T-cell (primary cell): ENCODE data around the gene GRM1. TPM values are rescaled to one million over a fixed set of nuclear protein-coding genes. Genes with fewer than 3 reads are reported as not detected.

ENCODE experiments used
- ATAC-seq, 4 experiments: fragments of 200-7000 bp in 3 of 4; fragments of 150-1000 bp in 1 of 4; cut with Tn5 transposase; replicated peaks in 1 of 4; 1 replicate in 3 of 4; 2 replicates in 1 of 4; pipeline ENCODE4 v1.10.0; 2021; ENCODE audit warnings: moderate library complexity in 3 of 4, mild to moderate bottlenecking in 2 of 4, moderate number of reproducible peaks in 1 of 4
- CTCF ChIA-PET, 2 donors: fragments of 300-600 bp; sonication (Branson Sonifier 250); formaldehyde crosslinking; loops; one replicate each; lab custom pipeline; 2022; ENCODE audit warnings: antibody characterized with exemption in 2 of 2; lab: Charles Lee
- POLR2A ChIA-PET, 2 donors: fragments of 300-600 bp; sonication (Branson Sonifier 250); formaldehyde crosslinking; loops; one replicate each; lab custom pipeline; 2022; ENCODE audit warnings: antibody characterized with exemption in 2 of 2; lab: Charles Lee
- DNase-seq, 35 experiments: peaks; one replicate each; pipeline versions ENCODE4 v3.0.0 to v3.0.0-alpha.2; 2013 to 2023
- H3K27ac ChIP-seq: one replicate; pipeline ENCODE4 v1.5.1; 2013; ENCODE audit warnings: low read length
- H3K27me3 ChIP-seq, 2 experiments: replicated peaks in 1 of 2; 1 replicate in 1 of 2; 2 replicates in 1 of 2; pipeline versions ENCODE4 v1.6.1 to v1.7.0; 2013; ENCODE audit warnings: low read length in 1 of 2, mixed read lengths in 1 of 2; ENCODE audit not compliant: control insufficient read depth in 2 of 2, insufficient read depth in 2 of 2; ENCODE audit errors: extremely low read depth in 1 of 2
- H3K36me3 ChIP-seq, 2 donors: 1 replicate in 1 of 2; 2 replicates in 1 of 2; pipeline versions ENCODE4 v1.6.1 to v1.7.0; 2013; ENCODE audit warnings: low read length in 1 of 2; ENCODE audit not compliant: control insufficient read depth in 2 of 2, insufficient read depth in 1 of 2; ENCODE audit errors: extremely low read depth in 1 of 2
- H3K4me1 ChIP-seq, 2 experiments: 1 replicate in 1 of 2; 2 replicates in 1 of 2; pipeline versions ENCODE4 v1.6.1 to v1.7.0; 2013; ENCODE audit warnings: low read length in 2 of 2, mixed read lengths in 1 of 2; ENCODE audit not compliant: insufficient read depth in 2 of 2, control insufficient read depth in 1 of 2; ENCODE audit errors: extremely low read depth in 1 of 2
- H3K4me3 ChIP-seq, 2 donors: 1 replicate in 1 of 2; 2 replicates in 1 of 2; pipeline versions ENCODE4 v1.5.1 to v1.7.0; 2013; ENCODE audit warnings: mild to moderate bottlenecking in 2 of 2, low read length in 1 of 2, moderate library complexity in 1 of 2; ENCODE audit not compliant: control insufficient read depth in 1 of 2; ENCODE audit errors: extremely low read depth in 1 of 2
- H3K9me3 ChIP-seq: 2 replicates; pipeline ENCODE4 v1.7.0; 2013
- H3K27ac Mint-ChIP-seq, 2 donors: one replicate each; pipeline ENCODE4 v1.8.0; 2020 to 2021; ENCODE audit warnings: mild to moderate bottlenecking in 2 of 2, mixed read lengths in 2 of 2
- H3K27me3 Mint-ChIP-seq, 2 donors: one replicate each; pipeline ENCODE4 v1.8.0; 2021 to 2022; ENCODE audit warnings: mixed read lengths in 2 of 2
- H3K36me3 Mint-ChIP-seq: one replicate; pipeline ENCODE4 v1.8.0; 2021; ENCODE audit warnings: mixed read lengths
- H3K4me1 Mint-ChIP-seq, 3 donors: one replicate each; pipeline ENCODE4 v1.8.0; 2020 to 2022; ENCODE audit warnings: mixed read lengths in 3 of 3, mild to moderate bottlenecking in 1 of 3
- H3K4me3 Mint-ChIP-seq, 3 donors: one replicate each; pipeline ENCODE4 v1.8.0; 2020 to 2022; ENCODE audit warnings: mild to moderate bottlenecking in 3 of 3, mixed read lengths in 3 of 3, moderate library complexity in 3 of 3
- H3K9me3 Mint-ChIP-seq, 3 donors: one replicate each; pipeline ENCODE4 v1.8.0; 2020 to 2022; ENCODE audit warnings: mixed read lengths in 3 of 3
- WGBS: methylation state at CpG from one replicate; pipeline ENCODE4 v1.1.5; 2013; ENCODE audit warnings: missing lambda C conversion rate; ENCODE audit not compliant: insufficient coverage; 5-methylcytosine and 5-hydroxymethylcytosine counted together
- total RNA-seq, 35 experiments: library from RNA in 6 of 35; stranded (reverse) in 6 of 35; fragments of 120-200 nt in 1 of 35; gene quantifications; one replicate each; pipeline versions ENCODE4 v1.2.1 to v1.2.4 and lab custom pipeline; 2013 to 2026

GRM1 gene
- total RNA-seq, 5 donors from 2014 or later (not counting 1 experiment from before 2014, with no cell fraction given): not detected

DNA sequence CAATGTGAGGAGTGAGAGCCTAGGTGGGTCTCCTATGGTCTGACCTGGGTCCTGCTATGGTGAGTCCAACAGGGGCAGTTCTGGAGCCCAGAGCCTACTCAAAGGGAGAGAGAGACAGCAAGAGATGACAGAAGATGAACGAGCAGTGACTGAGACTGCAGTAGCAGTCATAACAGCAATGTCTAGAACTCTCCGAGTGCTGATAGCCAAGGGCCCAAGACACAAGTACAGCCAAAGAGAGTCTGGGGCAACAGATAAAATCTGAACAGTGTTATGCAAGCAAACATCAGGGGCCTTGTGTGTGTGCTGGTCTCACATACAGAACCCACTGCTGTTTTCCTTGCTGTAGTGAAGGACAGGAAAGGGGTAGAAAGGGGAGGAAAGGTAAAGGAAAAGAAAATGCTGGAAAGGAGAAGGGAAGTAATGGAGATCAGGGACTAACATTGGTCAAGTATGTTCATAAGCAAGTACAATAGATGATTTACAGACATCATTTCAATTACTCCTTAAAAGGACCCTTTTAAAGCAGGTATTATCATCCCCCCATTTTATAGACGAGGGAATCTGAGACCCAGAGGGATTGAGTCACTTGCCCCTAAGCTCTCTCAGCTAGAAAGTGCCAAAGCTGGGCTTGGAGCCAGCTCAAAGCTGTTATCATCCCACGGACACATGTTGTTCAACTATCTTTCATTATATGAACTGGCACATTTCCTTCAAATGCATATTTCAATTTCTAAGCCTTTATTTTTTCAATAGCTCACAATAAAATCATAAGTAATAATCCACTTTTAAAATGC lies 332.5 kb downstream of the GRM1 start:
- Histone ChIP-seq H3K9me3 (no peaks in the 10 kb centered on the region), H3K4me1 (no peaks in the 10 kb centered on the region), H3K27me3 (no peaks in the 10 kb centered on the region), H3K4me3 (no peak overlapping the region), H3K27ac (no peak overlapping the region), H3K36me3 (no peaks in the 10 kb centered on the region)
- H3K27ac Mint-ChIP-seq: no peak overlapping the region
- H3K9me3 Mint-ChIP-seq: peaks cover 0 to 5% (median 0%) of the 10 kb centered on the region in 3 donors
- no peak overlapping the region for H3K4me3 Mint-ChIP-seq
- WGBS: 77% methylated on average over 4 of the region's 4 CpGs
- no peak for ATAC-seq
- ChIA-PET POLR2A (no interaction called here), CTCF (no interaction called here)
- H3K4me1 Mint-ChIP-seq: no peaks in the 10 kb centered on the region
- no peaks in the 10 kb centered on the region for H3K27me3 Mint-ChIP-seq
- DNase-seq: no peak
- H3K36me3 Mint-ChIP-seq: no peaks in the 10 kb centered on the region

DNA sequence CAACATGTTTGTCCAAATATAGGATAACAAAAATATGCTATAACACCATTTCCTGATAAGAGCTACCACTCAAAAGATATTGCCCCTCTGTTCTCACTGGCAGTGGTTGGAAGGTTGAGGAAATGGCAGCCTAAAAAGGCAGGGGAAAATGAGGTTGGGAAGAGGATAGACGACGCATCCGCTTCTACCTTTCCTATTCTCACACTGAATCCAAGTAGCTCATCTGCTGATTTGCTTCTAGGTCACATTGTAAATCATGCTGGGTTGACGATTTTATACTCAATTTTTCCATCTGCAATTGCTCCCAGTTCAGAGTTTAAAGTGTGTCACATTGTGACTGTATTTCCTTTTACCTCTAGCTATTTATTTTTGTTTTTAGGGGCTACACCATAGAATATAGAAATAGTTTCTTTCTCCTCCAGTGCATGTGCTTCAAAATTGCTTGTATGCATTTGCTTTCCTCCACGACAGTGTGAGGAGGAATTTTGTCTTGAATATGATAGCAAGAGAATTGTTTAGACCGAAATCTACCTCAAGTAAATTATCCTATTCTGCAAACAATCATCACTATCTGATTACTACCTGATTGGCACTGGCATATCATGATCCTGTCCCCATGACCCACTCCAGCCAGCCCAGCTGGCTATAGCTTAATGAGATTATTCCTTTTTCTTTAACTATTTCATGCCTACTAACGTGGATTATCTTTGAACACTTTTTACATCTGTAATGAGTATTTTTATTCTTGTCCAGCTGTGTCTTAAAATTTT lies 335.2 kb downstream of the GRM1 start:
- Histone ChIP-seq H3K9me3 (no peaks in the 10 kb centered on the region), H3K27me3 (no peaks in the 10 kb centered on the region), H3K4me3 (no peak overlapping the region), H3K4me1 (no peaks in the 10 kb centered on the region), H3K27ac (no peak overlapping the region), H3K36me3 (no peaks in the 10 kb centered on the region)
- H3K4me1 Mint-ChIP-seq: no peaks in the 10 kb centered on the region
- H3K27ac Mint-ChIP-seq: no peak overlapping the region
- no peaks in the 10 kb centered on the region for H3K9me3 Mint-ChIP-seq
- no peaks in the 10 kb centered on the region for H3K27me3 Mint-ChIP-seq
- ChIA-PET POLR2A (interaction anchor here in 1 of 2 donors (0.6 to 0.7 kb wide), 2 partner anchors 46 to 80 kb away, joined by 3 read pairs; no protein-coding TSS in a partner anchor), CTCF (no interaction called here)
- DNase-seq (no peak), ATAC-seq (no peak)
- no peaks in the 10 kb centered on the region for H3K36me3 Mint-ChIP-seq
- no CpG with 5 or more reads among the region's 7 CpGs for WGBS
- H3K4me3 Mint-ChIP-seq: no peak overlapping the region

GRCh38 chr6:146364816-146365594 lies 336.1 kb downstream of the GRM1 start:
- Mint-ChIP-seq H3K4me1 (no peaks in the 10 kb centered on the region), H3K27me3 (no peaks in the 10 kb centered on the region), H3K9me3 (peaks cover 0 to under 1% (median 0%) of the 10 kb centered on the region in 3 donors), H3K27ac (no peak overlapping the region), H3K36me3 (no peaks in the 10 kb centered on the region), H3K4me3 (no peak overlapping the region)
- DNase-seq (no peak), ATAC-seq (no peak)
- no CpG with 5 or more reads among the region's 3 CpGs for WGBS
- H3K27me3 ChIP-seq: no peaks in the 10 kb centered on the region
- no peaks in the 10 kb centered on the region for H3K4me1 ChIP-seq
- H3K27ac ChIP-seq: no peak overlapping the region
- H3K4me3 ChIP-seq: no peak overlapping the region
- CTCF ChIA-PET: interaction anchor here in 1 of 2 donors (0.6 kb wide), 1 partner anchor 16 kb away, joined by 3 read pairs; no protein-coding TSS in a partner anchor
- no peaks in the 10 kb centered on the region for H3K9me3 ChIP-seq
- POLR2A ChIA-PET: no interaction called here
- H3K36me3 ChIP-seq: no peaks in the 10 kb centered on the region

GRCh38 chr6:146367061-146367460 lies 338.2 kb downstream of the GRM1 start:
- no peaks in the 10 kb centered on the region for H3K36me3 ChIP-seq
- WGBS: 88% methylated on average over 1 of the region's 1 CpG
- no peaks in the 10 kb centered on the region for H3K27me3 Mint-ChIP-seq
- H3K36me3 Mint-ChIP-seq: no peaks in the 10 kb centered on the region
- ATAC-seq: no peak
- POLR2A ChIA-PET: no interaction called here
- no peak overlapping the region for H3K4me3 Mint-ChIP-seq
- no peaks in the 10 kb centered on the region for H3K27me3 ChIP-seq
- H3K4me1 Mint-ChIP-seq: no peaks in the 10 kb centered on the region
- CTCF ChIA-PET: no interaction called here
- H3K9me3 ChIP-seq: no peaks in the 10 kb centered on the region
- H3K27ac ChIP-seq: no peak overlapping the region
- no peak overlapping the region for H3K27ac Mint-ChIP-seq
- H3K4me1 ChIP-seq: no peaks in the 10 kb centered on the region
- peaks cover 7 to 8% (median 8%) of the 10 kb centered on the region in 3 donors for H3K9me3 Mint-ChIP-seq
- H3K4me3 ChIP-seq: no peak overlapping the region
- DNase-seq: no peak

DNA sequence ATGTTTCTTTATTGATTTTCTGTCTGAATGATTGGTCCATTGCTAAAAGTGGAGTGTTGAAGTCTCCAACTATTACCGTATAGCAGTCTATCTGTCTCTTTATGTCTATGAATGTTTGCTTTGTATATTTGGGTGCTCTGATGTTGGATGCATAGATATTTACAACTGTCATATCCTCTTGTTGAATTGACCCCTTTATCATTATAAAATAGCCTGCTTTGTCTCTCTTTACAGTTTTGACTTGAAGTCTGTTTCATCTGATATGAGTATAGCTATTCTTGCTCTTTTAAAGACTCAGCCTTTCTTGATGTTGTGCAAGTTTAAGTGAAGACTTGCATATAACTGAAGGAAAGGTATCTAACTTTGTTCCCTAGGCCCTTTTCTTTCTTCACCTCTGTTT lies 341.0 kb downstream of the GRM1 start:
- peaks cover 8 to 13% (median 11%) of the 10 kb centered on the region in 3 donors for H3K9me3 Mint-ChIP-seq
- H3K4me3 Mint-ChIP-seq: no peak overlapping the region
- no peak overlapping the region for H3K27ac Mint-ChIP-seq
- no peak overlapping the region for H3K27ac ChIP-seq
- ATAC-seq (no peak), DNase-seq (no peak)
- WGBS: no CpG with 5 or more reads among the region's 1 CpG
- ChIA-PET CTCF (no interaction called here), POLR2A (no interaction called here)
- no peak overlapping the region for H3K4me3 ChIP-seq
- no peaks in the 10 kb centered on the region for H3K36me3 ChIP-seq
- no peaks in the 10 kb centered on the region for H3K9me3 ChIP-seq
- H3K4me1 ChIP-seq: no peaks in the 10 kb centered on the region
- H3K27me3 Mint-ChIP-seq: no peaks in the 10 kb centered on the region
- no peaks in the 10 kb centered on the region for H3K4me1 Mint-ChIP-seq
- no peaks in the 10 kb centered on the region for H3K27me3 ChIP-seq
- H3K36me3 Mint-ChIP-seq: no peaks in the 10 kb centered on the region

GRCh38 chr6:146381486-146381885 lies 352.6 kb downstream of the GRM1 start:
- WGBS: no CpG with 5 or more reads among the region's 3 CpGs
- Histone ChIP-seq H3K4me3 (no peak overlapping the region), H3K27ac (no peak overlapping the region), H3K27me3 (peaks cover 0 to 2% of the 10 kb centered on the region in 2 experiments), H3K9me3 (no peaks in the 10 kb centered on the region), H3K36me3 (no peaks in the 10 kb centered on the region), H3K4me1 (no peaks in the 10 kb centered on the region)
- no peak overlapping the region for H3K4me3 Mint-ChIP-seq
- ChIA-PET POLR2A (no interaction called here), CTCF (no interaction called here)
- ATAC-seq (no peak), DNase-seq (no peak)
- no peaks in the 10 kb centered on the region for H3K4me1 Mint-ChIP-seq
- no peak overlapping the region for H3K27ac Mint-ChIP-seq
- H3K36me3 Mint-ChIP-seq: no peaks in the 10 kb centered on the region
- peaks cover 2 to 12% (median 9%) of the 10 kb centered on the region in 3 donors for H3K9me3 Mint-ChIP-seq
- peaks cover 0 to 2% of the 10 kb centered on the region in 2 donors for H3K27me3 Mint-ChIP-seq
